VCaP (cell line): ENCODE measurements around the gene LRRC73.

Source experiments
- H3K27ac ChIP-seq: fragments of 450-650 bp; 2 replicates; pipeline ENCODE4 v1.5.1; 2017
- TF ChIP-seq, protein P1 (sequence below): fragments of 450-650 bp; conservative IDR thresholded peaks from 2 replicates; pipeline ENCODE4 v1.5.1; 2017; ENCODE audit warnings: mild to moderate bottlenecking, moderate library complexity

LRRC73 gene

DNA sequence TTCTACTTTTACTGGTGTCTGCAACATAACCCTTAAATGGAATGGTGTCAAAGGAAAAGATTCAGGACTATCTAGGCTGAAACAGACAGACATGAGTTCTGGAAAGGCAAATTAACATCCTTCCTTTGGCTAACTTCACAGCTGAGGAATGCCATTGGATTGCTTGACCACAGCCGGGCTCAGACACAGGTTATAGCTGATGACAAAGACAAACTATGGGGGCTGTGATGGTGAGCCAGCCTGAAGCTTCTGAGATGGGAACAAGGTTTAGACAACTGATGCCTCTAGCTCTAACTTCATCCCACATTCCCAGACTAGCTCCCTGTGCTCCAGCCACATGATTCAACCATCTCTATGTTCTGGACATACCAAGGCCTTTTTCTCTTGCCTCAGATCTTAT is 22.1 kb upstream of the LRRC73 start:
- TF ChIP-seq, protein P1, sequence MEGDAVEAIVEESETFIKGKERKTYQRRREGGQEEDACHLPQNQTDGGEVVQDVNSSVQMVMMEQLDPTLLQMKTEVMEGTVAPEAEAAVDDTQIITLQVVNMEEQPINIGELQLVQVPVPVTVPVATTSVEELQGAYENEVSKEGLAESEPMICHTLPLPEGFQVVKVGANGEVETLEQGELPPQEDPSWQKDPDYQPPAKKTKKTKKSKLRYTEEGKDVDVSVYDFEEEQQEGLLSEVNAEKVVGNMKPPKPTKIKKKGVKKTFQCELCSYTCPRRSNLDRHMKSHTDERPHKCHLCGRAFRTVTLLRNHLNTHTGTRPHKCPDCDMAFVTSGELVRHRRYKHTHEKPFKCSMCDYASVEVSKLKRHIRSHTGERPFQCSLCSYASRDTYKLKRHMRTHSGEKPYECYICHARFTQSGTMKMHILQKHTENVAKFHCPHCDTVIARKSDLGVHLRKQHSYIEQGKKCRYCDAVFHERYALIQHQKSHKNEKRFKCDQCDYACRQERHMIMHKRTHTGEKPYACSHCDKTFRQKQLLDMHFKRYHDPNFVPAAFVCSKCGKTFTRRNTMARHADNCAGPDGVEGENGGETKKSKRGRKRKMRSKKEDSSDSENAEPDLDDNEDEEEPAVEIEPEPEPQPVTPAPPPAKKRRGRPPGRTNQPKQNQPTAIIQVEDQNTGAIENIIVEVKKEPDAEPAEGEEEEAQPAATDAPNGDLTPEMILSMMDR, result no peak
- no peak overlapping the region for H3K27ac ChIP-seq

DNA sequence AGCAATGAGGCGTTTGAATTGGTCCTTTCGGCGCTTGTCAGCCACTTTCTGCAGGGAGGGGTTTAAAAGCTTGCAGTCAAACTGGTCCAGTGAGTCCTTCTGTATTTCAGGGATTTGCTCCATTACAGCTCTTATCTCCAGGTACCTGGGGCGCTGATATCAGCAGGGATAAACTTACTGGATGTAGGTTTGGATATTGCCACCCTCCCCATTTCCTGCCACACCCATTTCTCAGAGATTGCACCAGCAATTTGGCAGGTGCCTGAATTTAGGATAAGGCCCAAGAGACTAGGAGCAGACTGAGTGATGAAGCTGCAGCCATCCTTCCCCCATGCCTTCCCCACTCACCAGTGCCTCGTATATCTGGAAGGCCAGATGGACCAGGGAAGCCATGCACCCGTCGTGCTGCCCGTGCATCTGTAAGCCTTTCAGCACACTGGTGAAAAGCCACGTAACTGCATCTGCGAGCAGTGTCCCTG is 14.4 kb upstream of the LRRC73 start:
- H3K27ac ChIP-seq, result peak overlapping the region; percentile 79
- TF ChIP-seq, protein P1, result no peak

DNA sequence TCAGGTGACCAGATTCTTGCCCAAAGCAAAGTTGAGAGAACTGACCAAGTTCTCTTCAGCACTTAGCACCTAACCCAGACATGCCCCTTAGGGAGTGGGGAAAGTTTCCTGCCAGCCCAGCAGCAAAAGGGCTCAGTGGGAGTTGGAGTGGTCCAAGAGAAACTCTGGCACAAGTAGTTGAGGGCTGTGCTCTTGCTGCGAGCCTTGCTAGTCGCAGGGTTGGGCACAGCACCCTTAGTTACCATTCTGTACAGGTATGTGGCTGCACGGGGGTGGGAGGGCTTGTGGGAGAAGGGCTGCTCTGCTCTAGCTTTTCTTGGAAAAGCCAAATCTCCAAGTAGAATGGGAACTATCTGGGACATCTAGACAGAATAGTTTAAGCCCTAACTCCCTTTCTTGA is 13.1 kb upstream of the LRRC73 start:
- TF ChIP-seq, protein P1, result no peak

DNA sequence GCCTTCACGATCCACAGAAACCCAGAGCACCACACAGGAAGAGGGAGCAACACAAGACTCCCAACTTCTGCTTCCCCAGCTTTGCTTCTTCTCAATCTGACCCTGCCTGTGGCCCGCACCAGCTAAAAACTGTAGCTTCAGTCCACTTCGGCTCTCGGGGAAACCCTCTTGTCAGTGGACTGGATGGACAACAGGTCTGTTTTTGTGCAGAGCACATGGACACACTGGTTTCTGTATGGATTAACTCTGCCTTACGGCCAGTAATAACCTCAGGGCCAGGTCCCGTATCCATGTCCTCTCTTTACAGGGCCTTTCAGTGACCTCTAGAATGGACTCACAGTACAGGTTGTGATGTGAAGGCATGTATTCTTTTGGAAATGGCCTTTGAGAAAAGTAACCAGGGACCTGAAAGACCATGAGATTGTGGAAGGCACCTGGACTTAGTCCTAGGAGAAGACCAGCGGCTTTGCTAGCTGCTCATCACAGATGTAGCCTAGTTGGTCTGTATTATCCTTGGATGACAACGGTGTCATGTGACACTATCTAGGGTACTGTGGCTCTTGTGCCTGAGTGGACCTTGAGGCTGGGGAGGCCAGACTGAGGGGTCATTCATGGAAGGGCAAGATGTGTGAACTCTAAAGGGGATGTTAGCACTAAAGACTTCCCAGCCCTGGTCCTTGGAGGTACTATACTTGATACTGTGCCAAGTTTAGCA is 12.6 kb upstream of the LRRC73 start:
- H3K27ac ChIP-seq, result peak overlapping the region; percentile 79
- TF ChIP-seq, protein P1, result no peak

More for the DNA sequence above, 13.1 kb upstream of the LRRC73 start:
- peak overlapping the region; percentile 79 for H3K27ac ChIP-seq

DNA sequence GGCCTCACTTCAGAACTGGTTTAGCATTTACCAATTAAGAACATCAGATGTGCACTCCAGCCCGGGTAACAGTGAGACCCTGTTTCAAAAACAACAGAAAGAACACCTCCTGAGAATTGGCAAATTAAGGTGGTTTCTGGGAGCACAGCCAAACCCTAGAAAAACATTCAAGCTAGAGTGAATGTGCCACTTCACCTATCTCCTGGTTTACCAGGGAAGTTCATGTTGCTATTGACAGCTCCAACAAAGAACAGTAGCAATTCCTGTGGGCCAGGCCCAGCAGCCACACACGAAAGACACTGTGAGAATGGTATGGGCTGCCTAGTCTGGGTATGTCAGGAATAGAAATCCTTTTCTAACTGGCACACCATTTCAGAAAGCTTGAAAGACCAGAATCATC is 11.7 kb upstream of the LRRC73 start:
- TF ChIP-seq, protein P1, result no peak
- peak overlapping the region; percentile 79 for H3K27ac ChIP-seq

DNA sequence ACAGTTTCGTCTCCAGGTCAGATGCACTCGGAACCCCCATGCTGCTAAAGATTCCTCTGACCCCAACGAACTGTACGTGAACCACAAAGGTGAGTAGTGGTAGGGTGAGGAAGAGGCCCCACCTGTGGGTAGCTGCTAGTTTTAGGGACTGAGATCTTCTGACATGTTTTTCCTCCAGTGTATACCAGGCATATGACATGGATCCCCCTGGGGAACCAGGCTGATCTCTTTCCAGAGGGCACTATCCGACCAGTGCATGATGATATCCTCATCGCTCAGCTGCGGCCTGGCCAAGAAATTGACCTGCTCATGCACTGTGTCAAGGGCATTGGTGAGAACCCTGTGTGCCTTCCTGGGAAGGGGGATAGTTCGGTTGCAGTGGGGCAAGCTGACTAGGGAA is 10.0 kb upstream of the LRRC73 start:
- H3K27ac ChIP-seq, result no peak overlapping the region
- TF ChIP-seq, protein P1, result no peak

DNA sequence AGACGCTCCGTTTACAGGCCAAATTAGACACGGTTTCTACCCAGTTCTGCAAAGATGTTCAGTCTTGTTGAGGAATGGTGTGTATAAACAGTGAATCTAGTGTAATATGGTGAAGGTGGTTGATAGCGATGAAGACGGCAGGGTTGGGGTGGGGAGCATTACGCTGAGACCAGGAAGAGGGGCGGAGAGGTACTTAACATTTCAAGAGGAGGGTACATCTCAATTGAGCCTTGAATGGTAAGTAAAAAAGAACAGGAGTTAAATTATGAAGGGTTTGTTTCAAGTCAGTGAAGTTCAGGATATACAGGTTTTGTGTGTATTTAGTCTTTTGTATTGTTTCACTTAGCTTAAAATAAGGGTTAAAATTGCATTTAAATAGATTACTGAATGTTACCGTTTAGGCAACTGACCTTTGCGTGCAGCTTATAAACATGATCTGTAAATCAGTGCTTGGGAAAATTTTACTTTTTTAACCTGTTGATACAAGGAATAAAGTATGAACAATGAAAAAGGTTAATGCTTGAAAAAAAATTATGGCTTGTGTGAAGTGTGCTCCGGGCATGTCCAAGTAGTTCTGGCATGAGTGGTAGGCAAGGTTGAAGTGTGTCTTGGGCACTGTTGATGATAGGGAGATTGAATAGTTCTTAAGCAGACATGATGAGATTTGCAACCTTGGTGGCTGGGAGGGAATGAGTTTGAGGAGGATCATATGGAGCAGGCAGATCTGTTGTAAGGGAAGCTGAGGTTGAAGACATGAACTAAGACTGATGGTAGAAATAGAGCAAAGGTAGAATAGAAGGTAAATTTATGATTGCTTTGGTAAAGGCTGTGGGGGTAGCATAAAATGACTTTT is 7.6 kb upstream of the LRRC73 start:
- TF ChIP-seq, protein P1, result no peak
- H3K27ac ChIP-seq, result peak overlapping the region; percentile 96
